GM19023 (cell line): ENCODE data around the gene MIEF2.
A peak's percentile ranks its signal among the peaks of the same experiment; 100 is the strongest.

Source experiments
- ATAC-seq: cut with Tn5 transposase; IDR thresholded peaks from one replicate; pipeline ENCODE4 v1.9.1; 2021; ENCODE audit warnings: mild to moderate bottlenecking, moderate library complexity; ENCODE audit not compliant: unreplicated experiment

The MIEF2 gene

GRCh38 chr17:18254888-18255649, 5.4 kb upstream of the MIEF2 start:
- ATAC-seq, result no peak

- no peak for ATAC-seq
Observed at GRCh38 chr17:18256351-18256750, 4.1 kb upstream of the MIEF2 start.

GRCh38 chr17:18256776-18257175, 3.7 kb upstream of the MIEF2 start:
- ATAC-seq, result no peak

- ATAC-seq, result no peak
Observed at GRCh38 chr17:18257268-18257981, 3.0 kb upstream of the MIEF2 start.

GRCh38 chr17:18257982-18258355, 2.5 kb upstream of the MIEF2 start:
- ATAC-seq, result peak; percentile 19

- peak; percentile 29 for ATAC-seq
Observed at GRCh38 chr17:18258356-18259038, 2.0 kb upstream of the MIEF2 start, which contains the start of gene FLII. TSS of gene FLII (minus strand) at chr17:18258738. CDS start at chr17:18258690, 48 bp downstream.

- ATAC-seq, result no peak
Observed at GRCh38 chr17:18259621-18260331, 686 bp upstream of the MIEF2 start.

GRCh38 chr17:18261146-18261515, 669 bp downstream of the MIEF2 start:
- ATAC-seq, result peak; percentile 3

GRCh38 chr17:18261659-18262058, 1.2 kb downstream of the MIEF2 start:
- no peak for ATAC-seq

- ATAC-seq, result no peak
Observed at GRCh38 chr17:18262111-18262510, 1.6 kb downstream of the MIEF2 start.

GRCh38 chr17:18262641-18263040, 2.2 kb downstream of the MIEF2 start:
- no peak for ATAC-seq

GRCh38 chr17:18263885-18264682, 3.6 kb downstream of the MIEF2 start:
- no peak for ATAC-seq

- no peak for ATAC-seq
Observed at GRCh38 chr17:18267366-18267765, 6.9 kb downstream of the MIEF2 start.

GRCh38 chr17:18267927-18268711, 7.7 kb downstream of the MIEF2 start:
- ATAC-seq, result no peak

- no peak for ATAC-seq
Observed at GRCh38 chr17:18270046-18270931, 9.8 kb downstream of the MIEF2 start.

- no peak for ATAC-seq
Observed at GRCh38 chr17:18277076-18277475, 16.6 kb downstream of the MIEF2 start.

GRCh38 chr17:18278867-18279266, 18.4 kb downstream of the MIEF2 start:
- no peak for ATAC-seq

- no peak for ATAC-seq
Observed at GRCh38 chr17:18280249-18280648, 19.8 kb downstream of the MIEF2 start.
